GM21526 (cell line): Measurements from ENCODE around the gene CDIPT.
"Not testable (repeated sequence)": the region's sequence is repeated elsewhere in the genome, so short reads cannot be mapped to it uniquely, and the experiment has no call there.

ENCODE experiments used
- ATAC-seq: cut with Tn5 transposase; IDR thresholded peaks from one replicate; pipeline ENCODE4 v1.9.1; 2021; ENCODE audit warnings: moderate library complexity; ENCODE audit not compliant: unreplicated experiment, low FRiP score

CDIPT gene

DNA sequence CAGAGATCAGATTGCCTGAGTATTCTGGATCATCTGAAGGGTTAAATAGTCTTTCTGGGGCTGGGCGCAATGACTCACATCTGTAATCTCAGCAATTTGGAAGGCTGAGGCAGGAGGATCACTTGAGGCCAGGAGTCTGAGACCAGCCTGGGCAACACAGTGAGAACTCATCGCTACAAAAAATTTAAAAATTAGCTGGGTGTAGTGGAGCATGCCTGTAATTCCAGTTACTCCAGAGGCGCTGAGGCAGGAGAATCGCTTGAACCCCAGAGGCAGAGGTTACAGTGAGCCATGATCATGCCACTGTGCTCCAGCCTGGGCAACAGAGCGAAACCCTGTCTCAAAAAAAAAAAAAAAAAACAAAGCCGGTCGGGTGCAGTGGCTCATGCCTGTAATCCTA lies 27.1 kb downstream of the CDIPT start:
- no peak for ATAC-seq

DNA sequence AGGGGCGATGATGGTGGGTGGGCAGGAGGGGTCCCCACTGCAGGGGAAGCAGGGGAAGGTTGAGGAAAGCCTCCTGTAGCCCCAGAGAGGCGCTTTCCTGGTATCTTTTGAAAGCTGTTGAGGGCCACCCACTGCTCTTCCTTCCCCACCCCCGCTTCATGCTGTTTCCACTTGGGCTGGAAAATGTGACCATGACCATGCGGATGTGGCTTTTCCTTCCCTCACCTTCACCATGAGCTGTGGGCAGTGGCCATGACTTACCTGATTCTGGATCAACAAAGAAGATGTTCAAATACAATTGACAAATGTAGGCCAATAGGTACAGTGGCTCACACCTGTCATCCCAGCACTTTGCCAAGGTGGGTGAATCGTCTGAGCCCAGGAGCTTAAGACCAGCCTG lies 28.9 kb downstream of the CDIPT start:
- no peak for ATAC-seq

DNA sequence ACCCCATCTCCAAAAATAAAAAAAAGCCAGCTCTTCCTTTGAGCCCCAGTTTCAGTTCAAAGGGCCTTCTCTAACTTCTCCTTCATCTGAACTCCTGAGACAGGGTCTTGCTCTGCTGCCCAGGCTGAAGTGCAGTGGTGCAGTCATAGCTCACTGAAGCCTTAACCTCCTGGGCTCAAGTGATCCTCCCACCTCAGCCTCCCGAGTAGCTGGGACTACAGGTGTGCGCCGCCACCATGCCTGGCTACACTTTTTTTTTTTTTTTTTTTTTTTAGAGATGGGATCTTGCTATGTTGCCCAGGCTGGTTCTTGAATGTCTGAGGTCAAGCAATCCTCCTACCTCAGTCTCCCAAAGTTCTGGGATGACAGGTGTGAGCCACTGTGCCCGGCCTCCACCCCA lies 29.8 kb downstream of the CDIPT start:
- not testable (repeated sequence) for ATAC-seq

DNA sequence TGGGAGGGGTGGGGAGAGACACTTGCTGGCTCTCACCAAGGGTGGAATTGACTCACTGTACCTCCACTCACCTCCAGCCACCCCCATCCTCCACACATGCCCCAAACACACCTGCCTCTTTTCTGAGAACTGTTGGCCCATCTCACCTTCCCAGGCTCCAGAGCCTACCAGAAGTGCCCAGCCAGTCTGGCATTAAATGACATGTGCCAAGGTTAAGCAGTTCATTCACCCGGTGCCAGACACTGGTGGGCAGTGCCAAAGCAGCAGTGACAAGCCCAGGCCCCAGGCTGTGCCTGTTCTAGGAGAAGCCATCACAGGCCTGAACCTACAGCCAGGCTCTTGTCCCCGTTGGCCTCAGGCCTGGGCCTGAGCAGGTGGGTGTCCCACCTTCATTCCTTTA lies 31.5 kb downstream of the CDIPT start:
- ATAC-seq: no peak

DNA sequence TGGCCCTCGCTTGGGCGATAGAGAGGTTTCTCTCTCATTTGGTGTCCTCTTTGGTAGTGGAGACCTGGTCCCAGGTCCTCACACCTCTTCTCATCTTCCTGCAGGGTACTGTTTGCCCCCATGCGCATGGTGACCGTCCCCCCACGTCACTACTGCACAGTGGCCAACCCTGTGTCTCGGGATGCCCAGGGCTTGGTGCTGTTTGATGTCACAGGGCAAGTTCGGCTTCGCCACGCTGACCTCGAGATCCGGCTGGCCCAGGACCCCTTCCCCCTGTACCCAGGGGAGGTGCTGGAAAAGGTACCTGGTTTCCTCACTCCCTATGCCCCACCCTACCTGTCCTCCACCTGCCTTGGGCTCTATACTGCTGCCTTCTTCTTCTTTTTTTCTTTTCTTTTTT lies 32.3 kb downstream of the CDIPT start:
- ATAC-seq: no peak

DNA sequence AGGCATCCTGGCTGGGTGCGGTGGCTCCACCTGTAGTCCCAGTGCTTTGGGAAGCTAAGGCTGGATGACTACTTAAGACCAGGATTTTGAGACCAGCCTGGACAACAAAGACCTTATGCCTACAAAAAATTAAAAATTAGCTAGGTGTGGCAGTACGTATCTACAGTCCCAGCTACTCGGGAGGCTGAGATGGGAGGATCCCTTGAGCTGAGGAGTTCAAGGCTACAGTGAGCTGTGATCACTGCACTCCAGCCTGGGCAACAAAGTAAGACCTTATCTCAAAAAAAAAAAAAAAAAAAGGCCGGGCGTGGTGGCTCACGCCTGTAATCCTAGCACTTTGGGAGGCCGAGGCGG lies 36.7 kb downstream of the CDIPT start:
- ATAC-seq: no peak

DNA sequence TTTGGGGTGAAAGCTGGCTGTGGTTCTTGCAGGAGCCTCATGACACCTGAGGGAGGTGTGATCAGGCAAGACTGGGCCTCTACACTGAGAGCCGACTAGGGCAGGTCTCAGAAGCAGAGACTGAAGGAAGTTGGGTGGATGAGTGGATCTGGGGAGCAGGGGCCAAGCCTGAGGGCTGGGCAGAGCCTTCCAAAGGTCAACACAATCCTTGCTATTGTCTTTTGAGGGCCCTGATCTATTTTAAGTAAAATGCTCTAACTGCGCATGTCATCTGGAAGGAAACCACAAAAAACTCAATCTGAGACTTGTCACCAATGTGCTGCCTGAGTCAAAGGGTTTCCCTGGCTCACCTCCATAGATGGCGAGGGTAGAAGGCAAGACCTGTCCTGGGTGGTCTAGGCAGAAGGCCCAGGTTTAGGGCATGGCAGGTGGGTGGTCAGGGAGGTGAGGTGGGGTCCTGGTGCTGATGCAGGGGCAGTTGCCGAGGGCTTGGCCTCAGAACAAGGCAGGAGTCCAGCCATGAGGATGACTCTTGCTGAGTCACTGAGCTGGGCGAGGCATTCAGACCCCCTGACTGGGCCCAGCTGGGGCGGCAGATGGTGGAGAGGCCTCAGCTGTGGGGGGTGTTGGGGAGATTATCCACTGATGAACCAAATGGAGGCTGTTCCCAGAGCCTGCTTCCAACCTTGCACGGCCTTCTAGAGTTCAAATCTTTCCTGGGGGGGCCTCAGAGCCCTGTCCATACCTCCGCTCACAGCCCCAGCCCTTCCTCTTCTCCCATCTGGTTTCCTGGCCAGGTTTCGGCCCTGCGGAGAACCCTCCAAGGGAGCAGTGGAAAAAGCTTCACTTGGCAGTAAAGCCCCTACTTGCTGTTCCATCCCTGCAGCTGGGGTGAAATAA lies 37.6 kb downstream of the CDIPT start:
- no peak for ATAC-seq

DNA sequence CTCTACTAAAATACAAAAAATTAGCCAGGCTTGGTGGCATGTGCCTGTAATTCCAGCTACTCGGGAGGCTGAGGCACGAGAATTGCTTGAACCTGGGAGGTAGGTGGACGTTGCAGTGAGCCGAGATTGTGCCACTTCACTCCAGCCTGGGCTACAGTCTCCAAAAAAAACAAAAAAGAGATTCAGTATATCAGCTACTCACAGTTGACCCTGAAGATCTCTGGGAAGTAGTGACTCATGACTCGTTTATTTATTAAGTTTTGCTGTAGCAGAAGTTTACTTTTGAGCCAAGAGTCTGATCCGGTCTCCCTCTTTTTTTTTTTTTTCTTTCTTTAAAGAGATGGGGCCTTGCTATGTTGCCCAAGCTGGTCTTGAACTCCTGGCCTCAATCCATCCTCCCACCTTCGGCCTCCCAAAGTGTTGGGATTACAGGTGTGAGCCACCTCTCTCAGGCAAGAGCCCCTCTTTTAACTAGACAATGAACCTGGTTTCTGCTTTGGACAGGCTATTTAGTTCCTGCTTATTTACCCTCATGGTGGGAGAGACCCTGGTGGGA lies 38.4 kb downstream of the CDIPT start:
- no peak for ATAC-seq

DNA sequence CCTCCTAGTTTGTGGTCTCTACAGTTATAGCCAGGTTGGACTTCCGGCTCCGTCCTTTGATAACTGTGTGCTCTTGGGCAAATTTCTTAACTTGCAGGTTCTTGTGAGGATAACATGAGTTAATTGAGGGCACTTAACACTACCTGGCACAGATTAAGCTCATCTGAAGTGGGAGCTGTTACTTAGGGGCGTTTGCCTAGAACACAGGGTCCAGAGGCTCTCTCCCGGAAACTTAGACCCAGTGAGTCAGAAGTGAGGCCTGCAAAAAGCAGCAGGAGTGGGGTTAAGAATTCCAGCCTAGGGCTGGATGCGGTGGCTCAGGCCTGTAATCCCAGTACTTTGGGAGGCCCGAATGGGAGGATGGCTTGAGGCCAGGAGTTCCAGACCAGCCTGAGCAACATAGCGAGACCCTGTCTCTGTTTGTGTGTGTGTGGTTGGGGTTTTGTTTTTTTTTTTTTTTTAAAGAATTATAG lies 41.3 kb downstream of the CDIPT start:
- no peak for ATAC-seq

DNA sequence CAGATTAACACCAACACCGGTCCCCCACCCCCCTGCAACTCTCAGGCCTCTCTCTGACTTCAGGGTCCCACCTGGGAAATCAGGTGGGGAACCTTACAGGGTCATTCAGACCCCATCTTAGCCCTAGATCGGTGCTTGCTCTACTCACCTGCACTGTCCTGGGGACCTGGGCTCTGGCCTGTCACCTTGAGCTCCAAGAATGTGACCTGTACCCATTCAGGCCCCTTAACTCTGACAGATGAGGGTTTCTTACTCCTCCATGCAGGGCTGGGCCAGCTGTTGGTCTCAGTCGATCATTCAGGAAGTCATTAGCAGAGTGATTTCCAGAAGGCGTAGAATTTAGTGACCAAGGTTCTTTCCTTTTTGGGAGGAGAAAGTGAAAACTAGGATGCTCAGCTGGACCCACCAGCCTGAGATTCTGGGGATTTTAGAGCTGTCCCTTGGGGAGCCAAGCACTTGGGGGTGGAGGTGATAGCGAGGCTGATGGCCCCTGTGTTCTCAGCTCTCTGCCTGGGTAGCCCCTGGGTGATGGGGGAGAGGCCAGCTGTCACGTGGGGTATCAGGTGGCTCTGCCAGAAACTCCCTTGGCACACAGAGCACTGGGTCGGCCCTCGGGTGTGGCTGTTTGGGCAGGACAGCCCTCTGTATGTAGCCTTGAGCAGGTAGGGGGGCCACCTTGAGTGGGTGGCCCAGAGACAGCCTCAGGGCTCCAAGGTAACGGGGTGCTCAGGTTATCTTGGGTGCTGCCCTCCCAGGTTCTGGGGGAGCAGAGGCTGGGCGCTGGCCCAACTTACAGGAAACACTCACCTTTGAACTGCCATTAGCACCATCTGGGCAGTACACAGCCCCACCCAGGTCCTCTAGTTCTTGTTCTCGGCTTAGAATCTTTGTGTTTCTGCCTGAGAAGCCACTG lies 42.0 kb downstream of the CDIPT start:
- no peak for ATAC-seq

DNA sequence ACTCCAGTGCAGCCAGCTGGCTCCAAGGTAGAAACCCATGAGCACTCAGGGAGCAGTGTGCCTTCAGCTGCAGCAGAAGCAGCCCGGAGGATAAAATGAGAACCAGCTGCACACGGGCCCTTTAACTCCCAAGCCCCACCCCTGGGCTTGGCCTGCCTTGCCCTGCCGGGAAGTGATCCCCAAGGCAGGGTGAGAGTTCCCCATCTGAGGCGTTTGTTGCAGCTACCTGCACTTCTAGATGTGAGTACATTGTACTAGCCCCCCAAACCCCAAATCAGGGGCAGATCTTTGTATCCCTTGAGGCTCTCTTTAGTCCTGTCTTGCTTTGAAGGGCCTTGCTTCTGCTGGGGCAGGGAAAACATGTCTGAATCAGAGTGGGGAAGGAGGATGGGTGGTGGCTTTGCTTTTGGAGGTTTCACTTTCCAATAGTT lies 42.7 kb downstream of the CDIPT start, which contains the start of gene MVP:
MVP (plus strand) TSS at position 192 of the 431 bp plus-strand sequence. CDS start 10,088 bp downstream, outside the sequence.
- no peak for ATAC-seq

DNA sequence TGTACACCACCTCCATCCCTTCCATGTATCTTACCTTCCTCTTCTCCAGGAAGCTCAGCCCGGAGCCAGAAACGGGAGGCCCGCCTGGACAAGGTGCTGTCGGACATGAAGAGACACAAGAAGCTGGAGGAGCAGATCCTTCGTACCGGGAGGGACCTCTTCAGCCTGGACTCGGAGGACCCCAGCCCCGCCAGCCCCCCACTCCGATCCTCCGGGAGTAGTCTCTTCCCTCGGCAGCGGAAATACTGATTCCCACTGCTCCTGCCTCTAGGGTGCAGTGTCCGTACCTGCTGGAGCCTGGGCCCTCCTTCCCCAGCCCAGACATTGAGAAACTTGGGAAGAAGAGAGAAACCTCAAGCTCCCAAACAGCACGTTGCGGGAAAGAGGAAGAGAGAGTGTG lies 43.5 kb downstream of the CDIPT start:
- ATAC-seq: no peak

DNA sequence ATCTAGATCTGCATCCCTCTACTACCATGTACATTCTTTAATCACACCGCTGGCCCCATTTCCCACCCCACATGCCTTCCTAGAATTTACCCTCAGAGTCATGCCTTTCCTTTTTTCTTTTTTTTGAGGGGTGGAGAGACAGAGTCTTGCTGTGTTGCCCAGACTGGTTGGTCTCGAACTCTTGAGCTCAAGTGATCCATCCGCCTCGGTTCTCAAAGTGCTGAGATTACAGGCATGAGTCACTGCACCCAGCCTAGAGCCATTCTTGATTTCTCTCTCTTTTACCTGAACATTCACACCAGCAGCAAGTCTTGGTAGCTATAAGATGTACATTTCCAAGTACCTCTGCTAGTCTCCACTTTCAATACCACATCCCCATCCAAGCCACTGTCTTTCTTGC lies 44.9 kb downstream of the CDIPT start:
- no peak for ATAC-seq

DNA sequence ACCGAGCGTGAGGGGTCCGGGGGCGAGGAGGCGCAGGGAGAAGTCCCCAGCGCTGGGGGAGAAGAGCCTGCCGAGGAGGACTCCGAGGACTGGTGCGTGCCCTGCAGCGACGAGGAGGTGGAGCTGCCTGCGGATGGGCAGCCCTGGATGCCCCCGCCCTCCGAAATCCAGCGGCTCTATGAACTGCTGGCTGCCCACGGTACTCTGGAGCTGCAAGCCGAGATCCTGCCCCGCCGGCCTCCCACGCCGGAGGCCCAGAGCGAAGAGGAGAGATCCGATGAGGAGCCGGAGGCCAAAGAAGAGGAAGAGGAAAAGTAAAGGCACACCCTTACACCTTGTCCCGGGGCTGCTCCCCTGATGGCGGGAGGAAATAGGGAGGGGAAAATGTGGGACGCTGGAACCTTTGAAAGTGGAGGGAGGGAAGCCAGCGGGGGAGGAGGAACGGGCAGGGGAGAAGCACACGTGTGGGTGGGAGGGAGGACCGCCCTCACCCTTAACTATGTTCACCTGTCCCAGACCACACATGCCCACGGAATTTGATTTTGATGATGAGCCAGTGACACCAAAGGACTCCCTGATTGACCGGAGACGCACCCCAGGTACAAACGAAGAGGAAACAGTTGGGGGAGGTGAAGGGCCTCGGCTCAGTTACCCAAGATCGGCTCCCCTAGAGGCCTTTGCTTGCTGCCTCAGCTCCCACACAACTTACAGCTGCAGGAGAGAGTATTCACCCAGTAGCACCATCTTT lies 46.2 kb downstream of the CDIPT start:
- ATAC-seq: peak; percentile 2

DNA sequence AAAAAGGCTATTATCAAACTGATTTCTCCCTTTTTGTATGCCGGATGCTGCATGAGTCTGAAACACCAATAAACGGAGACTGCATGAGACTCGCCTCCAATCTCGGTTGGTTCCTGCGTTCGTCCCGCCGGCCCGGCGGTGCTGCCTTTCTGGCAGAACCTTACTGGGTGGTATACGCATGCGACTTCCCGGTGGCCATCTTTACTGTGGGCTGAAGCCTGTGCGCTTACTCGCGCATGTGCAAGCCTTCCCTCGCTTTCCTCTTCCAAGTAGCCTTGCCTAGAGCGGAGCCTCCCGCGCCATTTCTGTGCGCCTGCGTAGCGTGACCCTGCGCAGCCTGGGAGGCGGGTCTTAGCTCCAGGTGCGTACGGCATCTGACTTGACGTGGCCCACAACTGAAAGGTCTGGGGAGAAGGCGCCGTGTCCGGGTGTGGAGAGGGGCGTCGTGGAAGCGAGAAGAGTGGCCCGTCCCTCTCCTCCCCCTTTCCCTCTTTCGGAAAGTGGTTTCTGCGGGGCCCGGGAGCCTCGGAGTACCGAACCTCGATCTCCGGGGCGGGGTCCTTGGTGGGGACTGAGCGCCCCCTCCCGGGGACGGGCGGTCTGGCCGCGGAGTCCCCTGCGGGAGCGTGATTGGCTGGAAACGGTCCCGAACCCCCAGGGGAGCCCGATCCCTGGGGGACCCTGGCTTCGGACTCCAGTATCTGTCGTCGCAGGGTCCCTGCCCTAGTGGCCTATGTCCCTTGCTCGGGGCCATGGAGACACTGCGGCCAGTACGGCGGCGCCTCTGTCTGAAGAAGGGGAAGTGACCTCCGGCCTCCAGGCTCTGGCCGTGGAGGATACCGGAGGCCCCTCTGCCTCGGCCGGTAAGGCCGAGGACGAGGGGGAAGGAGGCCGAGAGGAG lies 47.0 kb downstream of the CDIPT start, which contains the start of gene PAGR1:
PAGR1 (plus strand) TSS at position 360 of the 901 bp plus-strand sequence; CDS start at position 734, 374 bp downstream.
- ATAC-seq: peak; percentile 46

DNA sequence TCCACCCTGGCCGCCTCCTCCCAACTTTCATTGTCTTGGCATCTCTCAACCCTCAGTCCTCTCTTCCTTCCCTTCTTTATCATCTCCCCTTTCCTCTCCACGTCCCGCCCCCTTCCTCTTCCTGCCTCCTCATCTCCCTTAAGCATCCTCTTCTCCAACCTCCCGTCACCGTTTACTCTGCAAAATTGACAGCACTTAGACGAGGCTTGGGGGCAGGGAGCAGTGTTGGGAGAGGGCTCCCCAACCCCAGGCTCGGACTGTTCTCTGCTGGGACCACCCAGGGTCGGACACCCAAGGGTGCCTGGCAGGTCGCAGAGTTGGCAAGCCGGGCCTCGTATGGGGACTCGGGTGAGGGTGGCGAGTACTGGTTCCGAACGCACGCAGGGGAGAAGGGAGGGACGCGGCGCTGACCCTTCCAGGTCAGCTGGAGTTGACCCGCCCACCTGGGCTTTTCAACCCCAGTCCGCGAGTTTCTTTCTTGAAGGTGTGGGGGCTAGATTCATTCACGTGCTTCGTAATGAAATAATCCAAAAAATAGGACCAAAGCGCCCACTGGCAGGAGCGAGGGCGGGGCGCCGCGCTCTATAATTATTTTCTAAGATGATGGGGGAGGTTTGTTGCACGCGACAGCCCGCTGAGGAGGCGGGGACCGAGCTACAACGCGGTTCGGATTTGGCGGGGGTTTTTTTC lies 47.8 kb downstream of the CDIPT start:
- no peak for ATAC-seq

DNA sequence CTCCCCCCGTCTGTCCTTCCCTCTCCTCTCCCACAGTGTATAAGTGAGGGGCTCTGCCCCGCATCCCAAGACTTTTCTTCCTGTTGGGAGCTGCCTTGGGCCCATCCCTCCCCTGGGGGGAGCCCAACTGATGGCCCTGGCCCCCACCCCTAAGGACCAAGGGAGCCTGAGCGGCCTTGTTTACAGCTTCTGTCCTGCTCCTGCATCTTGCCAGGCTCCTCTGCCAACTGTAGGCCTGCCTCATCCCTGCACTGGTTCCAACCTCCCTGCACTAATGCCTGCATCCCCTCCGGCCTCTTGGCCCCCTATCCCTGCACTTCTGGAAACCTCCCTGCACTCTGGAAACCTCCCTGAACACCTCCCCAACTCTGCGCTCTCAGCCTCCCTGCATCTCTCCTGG lies 48.4 kb downstream of the CDIPT start:
- ATAC-seq: no peak
